SH-SY5Y (cell line): ENCODE results near the gene NARF.

ENCODE experiments used
- GATA2 ChIP-seq: IDR thresholded peaks from 2 replicates; pipeline ENCODE4 v1.6.1; 2011; ENCODE audit warnings: mild to moderate bottlenecking, low read depth, low read length
- GATA3 ChIP-seq: IDR thresholded peaks from 2 replicates; pipeline ENCODE4 v1.6.1; 2011; ENCODE audit warnings: low read depth, mild to moderate bottlenecking, low read length, moderate library complexity

GRCh38 chr17:82436601-82437324 is 21.8 kb upstream of the NARF start:
- TF ChIP-seq GATA3: no peak
- no peak for TF ChIP-seq GATA2
